Nephron (organoid): ENCODE data around the gene CCPG1.
A peak's percentile ranks its signal among the peaks of the same experiment; 100 is the strongest.

Source experiments
- H3K27ac Mint-ChIP-seq, 3 experiments: 2 replicates each; pipeline ENCODE4 v1.8.0; 2020; ENCODE audit warnings: mixed read lengths in 3 of 3, mild to moderate bottlenecking in 2 of 3, moderate library complexity in 1 of 3
- H3K27me3 Mint-ChIP-seq: 2 replicates; pipeline ENCODE4 v1.8.0; 2021; ENCODE audit warnings: low read depth, mild to moderate bottlenecking, moderate library complexity, mixed read lengths
- H3K36me3 Mint-ChIP-seq: 2 replicates; pipeline ENCODE4 v1.8.0; 2020; ENCODE audit warnings: low read depth, mixed read lengths
- H3K4me1 Mint-ChIP-seq: 2 replicates; pipeline ENCODE4 v1.8.0; 2020; ENCODE audit warnings: mixed read lengths
- H3K4me3 Mint-ChIP-seq, 3 experiments: 2 replicates each; pipeline ENCODE4 v1.8.0; 2020; ENCODE audit warnings: mild to moderate bottlenecking in 3 of 3, mixed read lengths in 3 of 3, moderate library complexity in 2 of 3
- H3K9me3 Mint-ChIP-seq: 2 replicates; pipeline ENCODE4 v1.8.0; 2020; ENCODE audit warnings: mixed read lengths
- TF ChIP-seq, protein P1 (sequence below), 3 experiments: fragments of 200-600 bp; sonication (generic); IDR thresholded peaks; one replicate each; pipeline ENCODE4 v1.5.0; 2021; ENCODE audit warnings: antibody characterized with exemption in 3 of 3; ENCODE audit not compliant: unreplicated experiment in 3 of 3

CCPG1 gene

DNA sequence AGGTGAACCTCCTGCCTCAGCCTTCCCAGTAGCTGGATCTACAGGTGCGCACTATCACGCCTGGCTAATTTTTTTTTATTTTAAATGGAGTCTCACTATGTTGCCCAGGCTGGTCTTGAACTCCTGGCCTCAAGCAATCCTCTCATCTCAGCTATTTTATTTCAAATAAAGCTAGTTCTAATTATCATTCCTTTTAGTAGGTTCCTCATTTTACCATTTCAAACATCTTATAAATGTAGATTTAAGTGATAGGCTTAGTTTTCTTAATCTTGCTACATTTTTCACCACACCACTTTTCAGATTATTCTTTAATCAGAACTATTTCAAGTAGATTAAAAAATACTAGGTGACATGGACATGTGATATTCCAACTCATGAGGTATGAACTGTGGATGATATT is 58.9 kb downstream of the CCPG1 start:
- no peaks in the 10 kb centered on the region for H3K4me1 Mint-ChIP-seq
- TF ChIP-seq, protein P1, sequence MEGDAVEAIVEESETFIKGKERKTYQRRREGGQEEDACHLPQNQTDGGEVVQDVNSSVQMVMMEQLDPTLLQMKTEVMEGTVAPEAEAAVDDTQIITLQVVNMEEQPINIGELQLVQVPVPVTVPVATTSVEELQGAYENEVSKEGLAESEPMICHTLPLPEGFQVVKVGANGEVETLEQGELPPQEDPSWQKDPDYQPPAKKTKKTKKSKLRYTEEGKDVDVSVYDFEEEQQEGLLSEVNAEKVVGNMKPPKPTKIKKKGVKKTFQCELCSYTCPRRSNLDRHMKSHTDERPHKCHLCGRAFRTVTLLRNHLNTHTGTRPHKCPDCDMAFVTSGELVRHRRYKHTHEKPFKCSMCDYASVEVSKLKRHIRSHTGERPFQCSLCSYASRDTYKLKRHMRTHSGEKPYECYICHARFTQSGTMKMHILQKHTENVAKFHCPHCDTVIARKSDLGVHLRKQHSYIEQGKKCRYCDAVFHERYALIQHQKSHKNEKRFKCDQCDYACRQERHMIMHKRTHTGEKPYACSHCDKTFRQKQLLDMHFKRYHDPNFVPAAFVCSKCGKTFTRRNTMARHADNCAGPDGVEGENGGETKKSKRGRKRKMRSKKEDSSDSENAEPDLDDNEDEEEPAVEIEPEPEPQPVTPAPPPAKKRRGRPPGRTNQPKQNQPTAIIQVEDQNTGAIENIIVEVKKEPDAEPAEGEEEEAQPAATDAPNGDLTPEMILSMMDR (IDR thresholded peaks at IDR 0.05; ENCODE audit: unreplicated experiment in 3 of 3), result no peak
- H3K27me3 Mint-ChIP-seq, result no peaks in the 10 kb centered on the region
- H3K27ac Mint-ChIP-seq, result no peak overlapping the region
- H3K4me3 Mint-ChIP-seq, result no peak overlapping the region
- peaks cover 26% of the 10 kb centered on the region for H3K36me3 Mint-ChIP-seq
- no peaks in the 10 kb centered on the region for H3K9me3 Mint-ChIP-seq

DNA sequence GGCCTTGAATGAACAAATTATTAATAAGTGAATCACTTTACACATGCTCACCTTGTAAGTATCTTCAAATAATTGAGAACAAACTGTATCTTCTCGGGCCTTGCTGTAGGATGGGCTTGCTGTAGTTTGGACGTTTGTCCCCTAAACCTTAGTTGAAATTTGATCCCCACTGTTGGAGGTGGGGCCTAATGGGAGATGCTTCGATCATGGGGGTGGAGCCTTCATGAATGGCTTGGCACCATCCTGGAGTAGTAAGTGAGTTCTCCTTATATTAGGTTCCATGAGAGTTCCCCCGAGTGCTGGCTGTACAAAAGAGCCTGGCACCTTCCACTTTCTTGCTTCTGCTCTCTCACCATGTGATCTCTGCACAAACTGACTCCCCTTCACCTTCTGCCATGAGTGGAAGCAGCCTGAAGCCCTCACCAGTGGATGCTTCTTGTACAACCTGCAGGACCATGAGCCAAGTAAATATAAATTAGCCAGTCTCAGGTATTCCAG is 59.8 kb downstream of the CCPG1 start:
- Mint-ChIP-seq H3K4me3 (no peak overlapping the region), H3K27ac (no peak overlapping the region), H3K4me1 (no peaks in the 10 kb centered on the region), H3K27me3 (no peaks in the 10 kb centered on the region), H3K36me3 (peaks cover 28% of the 10 kb centered on the region), H3K9me3 (no peaks in the 10 kb centered on the region)
- TF ChIP-seq, protein P1 (IDR thresholded peaks at IDR 0.05; ENCODE audit: unreplicated experiment in 3 of 3), result no peak

DNA sequence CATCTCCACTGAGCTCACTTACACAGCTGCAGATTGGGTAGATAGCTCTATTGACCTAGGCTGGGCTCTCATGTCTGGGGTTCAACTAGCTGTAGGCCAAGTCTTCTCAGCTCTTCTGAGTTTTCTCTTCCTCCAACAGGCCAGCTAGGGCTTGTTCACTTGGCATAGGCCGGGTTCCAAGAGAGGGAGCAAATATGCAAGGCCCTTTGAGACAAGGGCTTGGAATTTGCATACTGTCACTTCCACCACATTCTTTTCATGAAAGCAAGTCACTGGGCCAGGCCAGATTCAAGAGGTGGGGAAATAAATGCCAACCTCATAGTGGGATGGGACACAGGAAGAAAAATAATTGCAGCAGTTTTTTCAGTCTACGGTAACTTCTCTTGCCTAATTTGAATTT is 64.0 kb downstream of the CCPG1 start:
- Mint-ChIP-seq H3K9me3 (no peaks in the 10 kb centered on the region), H3K4me1 (no peaks in the 10 kb centered on the region), H3K4me3 (no peak overlapping the region), H3K36me3 (peaks cover 17% of the 10 kb centered on the region), H3K27me3 (no peaks in the 10 kb centered on the region), H3K27ac (peak overlapping the region; percentile 28 to 72 (median 71))
- TF ChIP-seq, protein P1 (IDR thresholded peaks at IDR 0.05; ENCODE audit: unreplicated experiment in 3 of 3), result no peak

DNA sequence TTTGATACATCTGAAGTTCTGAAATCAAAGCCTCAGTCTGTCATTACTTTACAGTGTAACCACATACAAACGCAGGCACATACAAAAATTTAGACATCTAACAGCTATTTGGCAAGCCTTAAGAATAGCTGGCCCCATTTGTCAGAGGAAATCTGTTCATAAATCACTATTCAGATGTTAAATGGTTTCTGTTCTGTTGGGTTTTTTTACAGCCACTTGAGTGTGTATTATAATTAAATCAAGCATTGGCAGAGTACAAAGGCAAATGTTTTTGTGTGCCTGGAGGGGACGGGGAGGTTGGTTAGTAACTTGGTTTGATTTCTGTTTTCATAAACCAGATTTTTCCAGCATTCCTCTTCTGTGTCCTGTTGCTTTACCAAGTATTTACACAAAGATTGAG is 65.0 kb downstream of the CCPG1 start:
- Mint-ChIP-seq H3K4me3 (no peak overlapping the region), H3K9me3 (no peaks in the 10 kb centered on the region), H3K4me1 (no peaks in the 10 kb centered on the region), H3K36me3 (peaks cover 12% of the 10 kb centered on the region), H3K27ac (peak overlapping the region; percentile 48 to 72 (median 65)), H3K27me3 (no peaks in the 10 kb centered on the region)
- TF ChIP-seq, protein P1 (IDR thresholded peaks at IDR 0.05; ENCODE audit: unreplicated experiment in 3 of 3), result no peak

DNA sequence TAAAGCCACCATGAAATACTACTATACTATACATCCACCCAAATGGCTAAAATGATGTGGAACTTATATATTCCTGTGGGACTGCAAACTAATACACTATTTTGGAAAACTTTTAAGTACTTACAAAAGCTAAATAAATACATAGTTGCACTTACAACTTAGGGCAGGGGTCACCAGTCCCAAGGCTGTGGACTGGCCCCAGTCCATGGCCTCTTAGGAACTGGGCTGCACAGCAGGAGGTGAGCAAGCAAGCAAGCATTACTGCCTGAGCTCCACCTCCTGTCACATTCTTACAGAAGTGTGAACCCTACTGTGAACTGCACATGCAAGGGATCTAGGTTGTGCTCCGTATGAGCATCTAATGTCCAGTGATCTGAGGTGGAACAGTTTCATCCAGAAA is 71.0 kb downstream of the CCPG1 start:
- TF ChIP-seq, protein P1 (IDR thresholded peaks at IDR 0.05; ENCODE audit: unreplicated experiment in 3 of 3), result no peak
- Mint-ChIP-seq H3K27me3 (no peaks in the 10 kb centered on the region), H3K4me1 (no peaks in the 10 kb centered on the region), H3K9me3 (no peaks in the 10 kb centered on the region), H3K36me3 (peaks cover 5% of the 10 kb centered on the region), H3K27ac (no peak overlapping the region), H3K4me3 (no peak overlapping the region)

DNA sequence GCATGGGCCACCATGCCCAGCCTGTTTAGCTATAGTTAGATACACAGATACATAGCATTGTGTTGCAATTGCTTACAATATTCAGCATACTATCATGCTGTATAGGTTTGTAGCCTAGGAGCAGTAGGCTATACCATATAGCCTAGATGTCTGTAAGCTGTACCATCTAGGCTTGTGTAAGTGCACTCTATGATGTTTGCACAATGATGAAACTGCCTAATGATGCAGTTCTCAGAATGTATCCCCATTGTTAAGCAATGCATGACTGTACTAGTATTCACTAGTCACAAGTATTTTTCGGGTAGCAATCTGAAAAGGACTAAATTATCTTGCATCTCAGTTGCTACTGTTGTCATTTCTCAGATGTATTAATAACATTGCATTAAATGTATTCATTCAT is 73.2 kb downstream of the CCPG1 start:
- H3K27ac Mint-ChIP-seq, result no peak overlapping the region
- no peaks in the 10 kb centered on the region for H3K4me1 Mint-ChIP-seq
- TF ChIP-seq, protein P1 (IDR thresholded peaks at IDR 0.05; ENCODE audit: unreplicated experiment in 3 of 3), result no peak
- no peaks in the 10 kb centered on the region for H3K27me3 Mint-ChIP-seq
- H3K4me3 Mint-ChIP-seq, result no peak overlapping the region
- H3K9me3 Mint-ChIP-seq, result no peaks in the 10 kb centered on the region
- H3K36me3 Mint-ChIP-seq, result peaks cover 15% of the 10 kb centered on the region
